ENCODE measurements around the gene SRPK2.

GRCh38 chr7:105364684-105365083 is 24.0 kb downstream of the SRPK2 start:
- TF ChIP-seq KDM5A (IDR thresholded peaks at IDR 0.05; ENCODE audit: low read length) (no peak), TAF1 (IDR thresholded peaks at IDR 0.05; ENCODE audit: low read depth, low read length) (no peak), CEBPB (IDR thresholded peaks at IDR 0.05; ENCODE audit: low read depth, low read length) (no peak), CREB1 (IDR thresholded peaks at IDR 0.05) (no peak), EZH2 (IDR thresholded peaks at IDR 0.05; ENCODE audit: low read depth, low read length, severe bottlenecking) (no peak), POLR2A (IDR thresholded peaks at IDR 0.05; ENCODE audit: control extremely low read depth in 1 of 2, low read depth in 2 of 2, low read length in 2 of 2) (no peak), HDAC2 (IDR thresholded peaks at IDR 0.05; ENCODE audit: borderline replicate concordance in 1 of 2, low read depth in 2 of 2, low read length in 2 of 2) (no peak), SUZ12 (IDR thresholded peaks at IDR 0.05; ENCODE audit: low read length) (no peak), SP1 (IDR thresholded peaks at IDR 0.05; ENCODE audit: low read depth, low read length) (no peak), POLR2AphosphoS5 (IDR thresholded peaks at IDR 0.05; ENCODE audit: low read depth, low read length) (no peak), JUN (IDR thresholded peaks at IDR 0.05; ENCODE audit: low read depth, low read length) (no peak)
- TF ChIP-seq, protein P1, sequence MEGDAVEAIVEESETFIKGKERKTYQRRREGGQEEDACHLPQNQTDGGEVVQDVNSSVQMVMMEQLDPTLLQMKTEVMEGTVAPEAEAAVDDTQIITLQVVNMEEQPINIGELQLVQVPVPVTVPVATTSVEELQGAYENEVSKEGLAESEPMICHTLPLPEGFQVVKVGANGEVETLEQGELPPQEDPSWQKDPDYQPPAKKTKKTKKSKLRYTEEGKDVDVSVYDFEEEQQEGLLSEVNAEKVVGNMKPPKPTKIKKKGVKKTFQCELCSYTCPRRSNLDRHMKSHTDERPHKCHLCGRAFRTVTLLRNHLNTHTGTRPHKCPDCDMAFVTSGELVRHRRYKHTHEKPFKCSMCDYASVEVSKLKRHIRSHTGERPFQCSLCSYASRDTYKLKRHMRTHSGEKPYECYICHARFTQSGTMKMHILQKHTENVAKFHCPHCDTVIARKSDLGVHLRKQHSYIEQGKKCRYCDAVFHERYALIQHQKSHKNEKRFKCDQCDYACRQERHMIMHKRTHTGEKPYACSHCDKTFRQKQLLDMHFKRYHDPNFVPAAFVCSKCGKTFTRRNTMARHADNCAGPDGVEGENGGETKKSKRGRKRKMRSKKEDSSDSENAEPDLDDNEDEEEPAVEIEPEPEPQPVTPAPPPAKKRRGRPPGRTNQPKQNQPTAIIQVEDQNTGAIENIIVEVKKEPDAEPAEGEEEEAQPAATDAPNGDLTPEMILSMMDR (IDR thresholded peaks at IDR 0.05; ENCODE audit: control extremely low read depth in 1 of 3, insufficient read depth in 1 of 3, low read depth in 1 of 3, low read length in 3 of 3): no peak
- TF ChIP-seq, protein P2, sequence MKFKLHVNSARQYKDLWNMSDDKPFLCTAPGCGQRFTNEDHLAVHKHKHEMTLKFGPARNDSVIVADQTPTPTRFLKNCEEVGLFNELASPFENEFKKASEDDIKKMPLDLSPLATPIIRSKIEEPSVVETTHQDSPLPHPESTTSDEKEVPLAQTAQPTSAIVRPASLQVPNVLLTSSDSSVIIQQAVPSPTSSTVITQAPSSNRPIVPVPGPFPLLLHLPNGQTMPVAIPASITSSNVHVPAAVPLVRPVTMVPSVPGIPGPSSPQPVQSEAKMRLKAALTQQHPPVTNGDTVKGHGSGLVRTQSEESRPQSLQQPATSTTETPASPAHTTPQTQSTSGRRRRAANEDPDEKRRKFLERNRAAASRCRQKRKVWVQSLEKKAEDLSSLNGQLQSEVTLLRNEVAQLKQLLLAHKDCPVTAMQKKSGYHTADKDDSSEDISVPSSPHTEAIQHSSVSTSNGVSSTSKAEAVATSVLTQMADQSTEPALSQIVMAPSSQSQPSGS (IDR thresholded peaks at IDR 0.05; ENCODE audit: low read length): no peak
